ENCODE measurements around the gene TSHZ2. TPM values are rescaled to one million over a fixed set of nuclear protein-coding genes. Genes with fewer than 3 reads are reported as not detected.

The TSHZ2 gene
- total RNA-seq, 1 donor from 2014 or later, result 1.2 TPM

DNA sequence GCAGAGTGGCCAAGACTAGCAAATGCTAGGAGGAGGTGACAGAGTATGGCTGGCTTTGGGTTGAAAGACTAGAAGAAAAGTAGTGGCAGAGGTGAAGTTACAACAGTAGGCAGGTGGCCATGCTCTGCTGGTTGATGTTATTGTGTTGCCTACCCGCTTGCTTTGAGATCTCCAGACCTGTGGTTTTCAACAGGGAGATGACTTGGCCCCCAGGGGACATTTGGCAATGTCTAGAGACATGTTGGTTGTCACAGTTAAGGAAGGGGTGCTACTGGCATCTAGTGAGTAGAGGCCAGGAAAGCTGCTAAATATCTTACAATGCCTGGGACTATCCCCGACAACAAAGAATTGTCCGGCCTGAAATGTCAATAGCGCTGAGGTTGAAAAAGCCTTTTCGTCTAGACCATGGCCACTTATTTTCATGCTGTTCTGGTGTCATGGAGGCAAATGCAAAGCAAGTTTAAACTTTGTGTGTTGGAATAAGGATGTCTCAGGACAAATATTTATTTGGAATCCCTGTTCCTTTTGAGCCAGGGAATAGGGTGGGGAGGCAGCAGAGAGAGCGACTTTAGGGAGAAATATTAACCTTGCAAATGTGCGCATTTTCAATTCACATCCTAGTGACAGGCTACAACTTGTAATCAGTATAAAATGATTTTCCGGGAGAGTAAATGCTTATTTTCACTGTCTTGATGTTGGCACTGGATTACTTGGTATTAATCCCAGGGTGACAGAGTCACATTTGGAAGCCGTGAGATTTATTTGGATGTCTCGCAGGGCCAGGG lies 417.6 kb downstream of the TSHZ2 start:
- no peak for FAIRE-seq
- no peaks in the 10 kb centered on the region for H3K4me1 Mint-ChIP-seq (ENCODE audit: low read depth, unreplicated experiment)
- H3K27ac ChIP-seq (ENCODE audit: low read depth, low read length), result no peak overlapping the region
- H3K79me2 ChIP-seq (ENCODE audit: insufficient read depth, low read length), result no peaks in the 10 kb centered on the region
- H3K27me3 Mint-ChIP-seq (ENCODE audit: low read depth, unreplicated experiment), result no peaks in the 10 kb centered on the region
- H3K9me3 Mint-ChIP-seq (ENCODE audit: unreplicated experiment), result peaks cover 2% of the 10 kb centered on the region
- H2AFZ ChIP-seq (ENCODE audit: low read depth, low read length), result no peak overlapping the region
- H3K36me3 Mint-ChIP-seq (ENCODE audit: low read depth, unreplicated experiment), result no peaks in the 10 kb centered on the region
- no peak overlapping the region for H3K27ac Mint-ChIP-seq (ENCODE audit: unreplicated experiment)
- no peak overlapping the region for H3K4me2 ChIP-seq (ENCODE audit: low read length)
- H3K4me1 ChIP-seq (ENCODE audit: insufficient read depth, low read length), result no peaks in the 10 kb centered on the region
- H3K27me3 ChIP-seq (ENCODE audit: insufficient read depth, low read length), result no peaks in the 10 kb centered on the region
- no peaks in the 10 kb centered on the region for H4K20me1 ChIP-seq (ENCODE audit: insufficient read depth, low read length)
- H3K36me3 ChIP-seq (ENCODE audit: insufficient read depth, low read length), result no peaks in the 10 kb centered on the region
- no peaks in the 10 kb centered on the region for H3K9me3 ChIP-seq (ENCODE audit: insufficient read depth, low read depth, low read length)
- no peak overlapping the region for H3K4me3 Mint-ChIP-seq (ENCODE audit: unreplicated experiment)
- TF ChIP-seq, protein P1, sequence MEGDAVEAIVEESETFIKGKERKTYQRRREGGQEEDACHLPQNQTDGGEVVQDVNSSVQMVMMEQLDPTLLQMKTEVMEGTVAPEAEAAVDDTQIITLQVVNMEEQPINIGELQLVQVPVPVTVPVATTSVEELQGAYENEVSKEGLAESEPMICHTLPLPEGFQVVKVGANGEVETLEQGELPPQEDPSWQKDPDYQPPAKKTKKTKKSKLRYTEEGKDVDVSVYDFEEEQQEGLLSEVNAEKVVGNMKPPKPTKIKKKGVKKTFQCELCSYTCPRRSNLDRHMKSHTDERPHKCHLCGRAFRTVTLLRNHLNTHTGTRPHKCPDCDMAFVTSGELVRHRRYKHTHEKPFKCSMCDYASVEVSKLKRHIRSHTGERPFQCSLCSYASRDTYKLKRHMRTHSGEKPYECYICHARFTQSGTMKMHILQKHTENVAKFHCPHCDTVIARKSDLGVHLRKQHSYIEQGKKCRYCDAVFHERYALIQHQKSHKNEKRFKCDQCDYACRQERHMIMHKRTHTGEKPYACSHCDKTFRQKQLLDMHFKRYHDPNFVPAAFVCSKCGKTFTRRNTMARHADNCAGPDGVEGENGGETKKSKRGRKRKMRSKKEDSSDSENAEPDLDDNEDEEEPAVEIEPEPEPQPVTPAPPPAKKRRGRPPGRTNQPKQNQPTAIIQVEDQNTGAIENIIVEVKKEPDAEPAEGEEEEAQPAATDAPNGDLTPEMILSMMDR (IDR thresholded peaks at IDR 0.05; ENCODE audit: insufficient read depth, low read depth, low read length), result no peak
- H3K4me3 ChIP-seq (ENCODE audit: insufficient read depth, low read depth, low read length), result no peak overlapping the region
- no peak overlapping the region for H3K9ac ChIP-seq (ENCODE audit: low read length)
- DNase-seq (ENCODE audit: low read depth), result no peak

DNA sequence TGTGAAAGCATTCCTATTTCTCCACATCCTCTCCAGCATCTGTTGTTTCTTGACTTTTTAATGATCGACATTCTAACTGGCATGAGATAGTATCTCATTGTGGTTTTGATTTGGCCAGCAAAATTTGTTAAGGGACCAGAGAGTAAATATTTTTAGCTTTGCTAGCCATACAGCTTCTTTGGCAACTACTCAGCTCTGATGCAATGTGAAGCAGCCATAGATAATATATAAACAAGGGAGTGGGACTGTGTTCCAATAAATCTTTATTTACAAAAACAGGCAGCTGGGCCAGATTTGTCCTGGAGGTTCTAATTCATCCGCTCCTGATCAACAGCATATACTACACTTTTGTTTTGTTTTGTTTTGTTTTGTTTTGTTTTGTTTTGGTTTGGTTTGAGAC lies 418.6 kb downstream of the TSHZ2 start:
- Histone ChIP-seq H3K4me1 (ENCODE audit: insufficient read depth, low read length) (no peaks in the 10 kb centered on the region), H3K9me3 (ENCODE audit: insufficient read depth, low read depth, low read length) (no peaks in the 10 kb centered on the region), H3K4me3 (ENCODE audit: insufficient read depth, low read depth, low read length) (no peak overlapping the region), H3K4me2 (ENCODE audit: low read length) (no peak overlapping the region), H3K36me3 (ENCODE audit: insufficient read depth, low read length) (no peaks in the 10 kb centered on the region), H3K9ac (ENCODE audit: low read length) (no peak overlapping the region), H3K27ac (ENCODE audit: low read depth, low read length) (no peak overlapping the region), H3K27me3 (ENCODE audit: insufficient read depth, low read length) (no peaks in the 10 kb centered on the region), H4K20me1 (ENCODE audit: insufficient read depth, low read length) (no peaks in the 10 kb centered on the region), H3K79me2 (ENCODE audit: insufficient read depth, low read length) (no peaks in the 10 kb centered on the region), H2AFZ (ENCODE audit: low read depth, low read length) (no peak overlapping the region)
- H3K36me3 Mint-ChIP-seq (ENCODE audit: low read depth, unreplicated experiment), result no peaks in the 10 kb centered on the region
- peaks cover 2% of the 10 kb centered on the region for H3K9me3 Mint-ChIP-seq (ENCODE audit: unreplicated experiment)
- no peak overlapping the region for H3K4me3 Mint-ChIP-seq (ENCODE audit: unreplicated experiment)
- no peaks in the 10 kb centered on the region for H3K27me3 Mint-ChIP-seq (ENCODE audit: low read depth, unreplicated experiment)
- no peak for TF ChIP-seq EZH2 (IDR thresholded peaks at IDR 0.05; ENCODE audit: insufficient read depth, low read length)
- TF ChIP-seq, protein P1 (IDR thresholded peaks at IDR 0.05; ENCODE audit: insufficient read depth, low read depth, low read length), result no peak
- DNase-seq (ENCODE audit: low read depth) (no peak), FAIRE-seq (no peak)
- H3K4me1 Mint-ChIP-seq (ENCODE audit: low read depth, unreplicated experiment), result no peaks in the 10 kb centered on the region
- no peak overlapping the region for H3K27ac Mint-ChIP-seq (ENCODE audit: unreplicated experiment)

DNA sequence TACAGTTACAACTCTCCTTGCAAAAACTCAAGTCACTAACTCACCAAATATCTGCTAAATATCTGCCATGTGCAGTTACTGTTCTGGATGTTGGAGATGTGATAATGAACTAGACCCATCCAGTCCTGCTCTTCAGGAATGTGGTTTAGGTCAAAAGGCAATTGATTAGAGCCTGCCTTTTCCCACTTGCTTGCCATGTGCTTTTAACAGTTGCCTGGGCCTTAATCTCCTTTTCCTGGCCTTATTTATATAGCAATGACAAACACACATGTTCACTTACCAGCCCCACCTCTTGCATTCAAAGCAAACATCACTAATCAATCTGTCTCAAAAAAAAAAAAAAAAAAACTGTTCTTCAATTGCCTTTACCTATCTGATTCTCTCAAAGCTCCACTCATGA lies 422.3 kb downstream of the TSHZ2 start:
- no peak for TF ChIP-seq EZH2 (IDR thresholded peaks at IDR 0.05; ENCODE audit: insufficient read depth, low read length)
- TF ChIP-seq, protein P1 (IDR thresholded peaks at IDR 0.05; ENCODE audit: insufficient read depth, low read depth, low read length), result no peak
- Histone ChIP-seq H4K20me1 (ENCODE audit: insufficient read depth, low read length) (no peaks in the 10 kb centered on the region), H3K27ac (ENCODE audit: low read depth, low read length) (no peak overlapping the region), H3K36me3 (ENCODE audit: insufficient read depth, low read length) (no peaks in the 10 kb centered on the region), H3K4me3 (ENCODE audit: insufficient read depth, low read depth, low read length) (no peak overlapping the region), H3K9me3 (ENCODE audit: insufficient read depth, low read depth, low read length) (no peaks in the 10 kb centered on the region), H2AFZ (ENCODE audit: low read depth, low read length) (no peak overlapping the region), H3K9ac (ENCODE audit: low read length) (no peak overlapping the region), H3K27me3 (ENCODE audit: insufficient read depth, low read length) (no peaks in the 10 kb centered on the region), H3K4me2 (ENCODE audit: low read length) (no peak overlapping the region), H3K79me2 (ENCODE audit: insufficient read depth, low read length) (no peaks in the 10 kb centered on the region), H3K4me1 (ENCODE audit: insufficient read depth, low read length) (no peaks in the 10 kb centered on the region)
- DNase-seq (ENCODE audit: low read depth) (no peak), FAIRE-seq (no peak)
- peaks cover 2% of the 10 kb centered on the region for H3K9me3 Mint-ChIP-seq (ENCODE audit: unreplicated experiment)
- H3K4me1 Mint-ChIP-seq (ENCODE audit: low read depth, unreplicated experiment), result no peaks in the 10 kb centered on the region
- no peaks in the 10 kb centered on the region for H3K36me3 Mint-ChIP-seq (ENCODE audit: low read depth, unreplicated experiment)
- H3K27me3 Mint-ChIP-seq (ENCODE audit: low read depth, unreplicated experiment), result no peaks in the 10 kb centered on the region
- H3K27ac Mint-ChIP-seq (ENCODE audit: unreplicated experiment), result no peak overlapping the region
- H3K4me3 Mint-ChIP-seq (ENCODE audit: unreplicated experiment), result no peak overlapping the region

Measured in astrocyte (in vitro differentiated cells and primary cell).